ENCODE data around the gene RAD51B.

Gene RAD51B

DNA sequence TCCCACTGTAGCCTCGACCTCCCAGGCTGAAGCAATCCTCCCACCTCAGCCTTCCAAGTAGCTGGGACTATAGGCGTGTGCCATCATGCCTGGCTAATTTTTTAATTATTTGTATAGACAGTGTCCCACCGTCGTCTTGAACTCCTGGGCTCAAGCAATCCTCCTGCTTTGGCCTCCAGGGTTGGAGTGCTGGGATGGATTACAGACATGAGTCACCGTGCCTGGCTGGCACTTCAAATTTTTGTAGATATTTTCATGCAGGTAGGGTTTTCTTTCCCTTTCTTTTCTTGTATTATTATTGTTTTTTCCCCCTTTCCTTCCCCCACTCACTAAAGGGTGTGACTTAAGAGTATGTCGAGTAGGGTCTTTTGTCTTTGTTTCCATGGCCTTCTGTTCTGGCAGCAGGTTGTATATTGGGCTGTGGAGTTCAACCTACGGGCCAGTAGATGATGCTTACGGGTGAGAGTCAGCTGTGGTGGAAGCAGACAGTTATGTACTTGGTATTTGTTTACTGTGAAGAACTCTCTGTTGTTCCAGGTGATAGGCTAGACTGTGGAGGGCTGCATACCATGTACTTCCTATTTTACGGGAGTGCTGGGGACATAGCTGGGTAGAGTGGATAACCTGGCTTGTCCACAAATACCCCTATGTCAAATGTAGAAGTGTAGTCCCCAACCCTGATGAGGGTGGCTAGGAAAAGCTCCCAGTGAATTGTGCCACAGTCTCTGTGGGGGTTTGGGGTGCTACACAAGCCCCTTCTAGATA lies 30.7 kb downstream of the RAD51B start:
- Mint-ChIP-seq H3K27ac (no peak overlapping the region), H3K9me3 (peaks cover 33% of the 10 kb centered on the region)
- TF ChIP-seq, protein P1, sequence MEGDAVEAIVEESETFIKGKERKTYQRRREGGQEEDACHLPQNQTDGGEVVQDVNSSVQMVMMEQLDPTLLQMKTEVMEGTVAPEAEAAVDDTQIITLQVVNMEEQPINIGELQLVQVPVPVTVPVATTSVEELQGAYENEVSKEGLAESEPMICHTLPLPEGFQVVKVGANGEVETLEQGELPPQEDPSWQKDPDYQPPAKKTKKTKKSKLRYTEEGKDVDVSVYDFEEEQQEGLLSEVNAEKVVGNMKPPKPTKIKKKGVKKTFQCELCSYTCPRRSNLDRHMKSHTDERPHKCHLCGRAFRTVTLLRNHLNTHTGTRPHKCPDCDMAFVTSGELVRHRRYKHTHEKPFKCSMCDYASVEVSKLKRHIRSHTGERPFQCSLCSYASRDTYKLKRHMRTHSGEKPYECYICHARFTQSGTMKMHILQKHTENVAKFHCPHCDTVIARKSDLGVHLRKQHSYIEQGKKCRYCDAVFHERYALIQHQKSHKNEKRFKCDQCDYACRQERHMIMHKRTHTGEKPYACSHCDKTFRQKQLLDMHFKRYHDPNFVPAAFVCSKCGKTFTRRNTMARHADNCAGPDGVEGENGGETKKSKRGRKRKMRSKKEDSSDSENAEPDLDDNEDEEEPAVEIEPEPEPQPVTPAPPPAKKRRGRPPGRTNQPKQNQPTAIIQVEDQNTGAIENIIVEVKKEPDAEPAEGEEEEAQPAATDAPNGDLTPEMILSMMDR (IDR thresholded peaks at IDR 0.05; ENCODE audit: unreplicated experiment in 3 of 3): no peak

DNA sequence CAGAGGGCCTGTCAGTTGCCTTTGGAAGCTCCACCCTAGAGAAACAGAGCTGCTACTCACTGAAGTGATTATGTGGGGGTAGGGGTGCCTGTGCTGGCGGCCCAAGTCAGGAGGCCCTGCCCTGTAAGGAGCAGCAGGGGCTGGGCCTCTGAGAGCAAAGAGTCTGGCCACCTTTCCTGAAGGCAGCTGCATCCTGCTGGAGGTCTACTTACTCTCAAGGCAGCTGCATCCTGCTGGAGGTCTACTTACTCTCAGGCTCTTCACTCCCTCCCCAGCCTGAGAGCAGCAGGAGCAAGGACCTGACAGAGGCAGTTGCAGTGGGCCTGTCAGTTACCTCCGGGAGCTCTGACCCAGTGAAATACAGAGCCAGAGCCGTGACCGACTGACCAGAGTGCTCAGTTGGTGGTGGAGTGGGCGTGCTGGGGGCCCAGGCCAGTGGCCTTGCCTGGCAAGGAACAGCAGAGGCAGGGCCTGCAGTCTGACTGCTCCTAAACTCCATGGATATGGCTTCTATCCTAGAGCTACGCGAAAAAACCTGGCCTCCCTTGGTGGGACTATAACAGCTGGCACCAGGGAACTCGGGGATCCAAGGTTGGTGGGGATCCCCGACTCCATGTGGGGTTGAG lies 32.3 kb downstream of the RAD51B start:
- no peak overlapping the region for H3K27ac Mint-ChIP-seq
- H3K4me1 Mint-ChIP-seq: no peaks in the 10 kb centered on the region
- TF ChIP-seq, protein P1 (IDR thresholded peaks at IDR 0.05; ENCODE audit: unreplicated experiment in 3 of 3): no peak
- H3K9me3 Mint-ChIP-seq: peaks cover 25% of the 10 kb centered on the region
- H3K4me3 Mint-ChIP-seq: no peak overlapping the region
- H3K36me3 Mint-ChIP-seq (ENCODE audit: low read depth): peaks cover 35% of the 10 kb centered on the region
- H3K27me3 Mint-ChIP-seq (ENCODE audit: low read depth): no peaks in the 10 kb centered on the region

More for the DNA sequence above, 30.7 kb downstream of the RAD51B start:
- H3K4me1 Mint-ChIP-seq: no peaks in the 10 kb centered on the region
- H3K36me3 Mint-ChIP-seq (ENCODE audit: low read depth): peaks cover 44% of the 10 kb centered on the region
- H3K27me3 Mint-ChIP-seq (ENCODE audit: low read depth): no peaks in the 10 kb centered on the region
- no peak overlapping the region for H3K4me3 Mint-ChIP-seq

DNA sequence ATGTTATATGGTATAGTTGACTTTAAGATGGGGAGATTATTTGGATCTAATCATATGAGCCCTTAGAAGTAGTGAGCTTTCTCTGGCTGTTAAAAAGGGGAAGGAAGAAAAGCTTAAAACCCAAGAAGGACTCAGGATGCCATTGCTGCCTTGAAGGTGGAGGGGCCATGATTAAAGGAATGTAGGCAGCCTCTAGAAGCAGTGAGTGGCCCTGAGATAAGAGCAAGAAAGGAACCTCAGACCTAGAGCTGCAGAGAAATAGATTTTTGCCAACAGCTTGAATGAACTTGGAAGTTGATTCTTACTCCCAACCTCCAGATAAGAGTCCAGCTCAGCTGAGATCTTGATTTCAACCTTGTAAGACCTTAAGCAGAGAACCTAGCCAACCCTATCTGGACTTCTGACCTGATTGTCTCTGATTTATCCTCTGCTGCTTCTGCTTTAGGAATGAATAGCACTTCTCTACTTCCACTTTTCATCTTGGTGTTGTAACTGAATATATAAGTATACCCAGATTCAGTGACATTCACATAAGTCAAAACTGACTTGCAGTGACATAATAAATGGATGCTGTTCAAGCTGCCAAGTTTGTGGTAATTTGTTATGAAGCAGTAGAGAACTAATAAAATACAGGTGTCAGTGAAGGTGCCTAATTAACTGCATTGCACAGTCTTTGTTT lies 33.5 kb downstream of the RAD51B start:
- H3K4me3 Mint-ChIP-seq: no peak overlapping the region
- H3K9me3 Mint-ChIP-seq: peaks cover 15% of the 10 kb centered on the region
- H3K36me3 Mint-ChIP-seq (ENCODE audit: low read depth): peaks cover 24% of the 10 kb centered on the region
- no peaks in the 10 kb centered on the region for H3K4me1 Mint-ChIP-seq
- TF ChIP-seq, protein P1 (IDR thresholded peaks at IDR 0.05; ENCODE audit: unreplicated experiment in 3 of 3): no peak
- no peaks in the 10 kb centered on the region for H3K27me3 Mint-ChIP-seq (ENCODE audit: low read depth)
- H3K27ac Mint-ChIP-seq: peak overlapping the region in 1 of 3 experiments; percentile 33

DNA sequence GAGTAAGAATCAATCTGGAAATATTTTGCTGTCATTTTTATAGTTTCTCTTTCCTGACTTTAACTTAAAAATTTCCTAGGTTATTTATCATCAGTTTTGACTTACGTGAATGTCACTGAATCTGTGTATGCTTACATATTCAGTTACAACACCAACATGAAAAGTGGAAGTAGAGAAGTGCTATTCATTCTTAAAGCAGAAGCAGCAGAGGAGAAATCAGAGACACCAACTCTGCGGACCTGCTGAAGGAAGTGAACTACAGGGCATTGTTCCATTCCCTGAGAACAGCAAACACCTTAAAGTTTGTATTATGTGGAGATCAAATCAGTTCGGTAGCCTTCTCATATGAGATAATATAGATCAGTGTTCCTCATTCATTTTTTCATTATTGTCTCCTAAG lies 34.1 kb downstream of the RAD51B start:
- Mint-ChIP-seq H3K4me3 (no peak overlapping the region), H3K36me3 (ENCODE audit: low read depth) (peaks cover 18% of the 10 kb centered on the region), H3K27ac (peak overlapping the region in 1 of 3 experiments; percentile 33), H3K27me3 (ENCODE audit: low read depth) (no peaks in the 10 kb centered on the region), H3K9me3 (peaks cover 8% of the 10 kb centered on the region), H3K4me1 (no peaks in the 10 kb centered on the region)
- TF ChIP-seq, protein P1 (IDR thresholded peaks at IDR 0.05; ENCODE audit: unreplicated experiment in 3 of 3): no peak

DNA sequence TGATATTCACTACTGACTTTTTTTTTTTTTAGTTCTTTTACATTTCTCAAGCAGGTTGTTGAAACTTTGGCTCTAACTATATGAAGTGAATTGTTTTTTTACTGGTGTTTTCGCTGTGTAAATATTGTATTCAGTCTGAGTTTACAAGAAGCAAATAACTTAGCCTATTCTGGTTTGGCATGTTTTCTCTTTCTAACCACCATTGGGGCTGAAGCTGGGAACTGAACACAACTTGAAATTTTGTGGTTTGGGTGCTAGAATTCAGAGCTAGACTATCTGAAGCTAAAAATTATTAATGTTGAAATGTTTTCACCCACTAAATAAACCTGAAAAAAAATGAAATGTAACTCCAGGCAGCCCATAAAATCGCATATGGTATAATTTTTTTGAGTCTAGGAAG lies 37.2 kb downstream of the RAD51B start:
- no peak overlapping the region for H3K4me3 Mint-ChIP-seq
- TF ChIP-seq, protein P1 (IDR thresholded peaks at IDR 0.05; ENCODE audit: unreplicated experiment in 3 of 3): no peak
- no peaks in the 10 kb centered on the region for H3K4me1 Mint-ChIP-seq
- no peaks in the 10 kb centered on the region for H3K9me3 Mint-ChIP-seq
- no peaks in the 10 kb centered on the region for H3K27me3 Mint-ChIP-seq (ENCODE audit: low read depth)
- no peak overlapping the region for H3K27ac Mint-ChIP-seq
- H3K36me3 Mint-ChIP-seq (ENCODE audit: low read depth): no peaks in the 10 kb centered on the region

Data from nephron (organoid).